ENCODE results near the gene ASB11. TPM values are rescaled to one million over a fixed set of nuclear protein-coding genes. Genes with fewer than 3 reads are reported as not detected.

Gene ASB11, protein sequence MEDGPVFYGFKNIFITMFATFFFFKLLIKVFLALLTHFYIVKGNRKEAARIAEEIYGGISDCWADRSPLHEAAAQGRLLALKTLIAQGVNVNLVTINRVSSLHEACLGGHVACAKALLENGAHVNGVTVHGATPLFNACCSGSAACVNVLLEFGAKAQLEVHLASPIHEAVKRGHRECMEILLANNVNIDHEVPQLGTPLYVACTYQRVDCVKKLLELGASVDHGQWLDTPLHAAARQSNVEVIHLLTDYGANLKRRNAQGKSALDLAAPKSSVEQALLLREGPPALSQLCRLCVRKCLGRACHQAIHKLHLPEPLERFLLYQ
- not detected in 5 replicates for total RNA-seq (2022; extraction: Qiagen RNA extraction; ENCODE audit: low read depth)

GRCh38 chrX:15315509-15315908 lies at the start of gene ASB11:
Gene ASB11, minus strand, starts transcription at chrX:15315640. Its CDS starts 35 bp downstream, at chrX:15315605.

DNA sequence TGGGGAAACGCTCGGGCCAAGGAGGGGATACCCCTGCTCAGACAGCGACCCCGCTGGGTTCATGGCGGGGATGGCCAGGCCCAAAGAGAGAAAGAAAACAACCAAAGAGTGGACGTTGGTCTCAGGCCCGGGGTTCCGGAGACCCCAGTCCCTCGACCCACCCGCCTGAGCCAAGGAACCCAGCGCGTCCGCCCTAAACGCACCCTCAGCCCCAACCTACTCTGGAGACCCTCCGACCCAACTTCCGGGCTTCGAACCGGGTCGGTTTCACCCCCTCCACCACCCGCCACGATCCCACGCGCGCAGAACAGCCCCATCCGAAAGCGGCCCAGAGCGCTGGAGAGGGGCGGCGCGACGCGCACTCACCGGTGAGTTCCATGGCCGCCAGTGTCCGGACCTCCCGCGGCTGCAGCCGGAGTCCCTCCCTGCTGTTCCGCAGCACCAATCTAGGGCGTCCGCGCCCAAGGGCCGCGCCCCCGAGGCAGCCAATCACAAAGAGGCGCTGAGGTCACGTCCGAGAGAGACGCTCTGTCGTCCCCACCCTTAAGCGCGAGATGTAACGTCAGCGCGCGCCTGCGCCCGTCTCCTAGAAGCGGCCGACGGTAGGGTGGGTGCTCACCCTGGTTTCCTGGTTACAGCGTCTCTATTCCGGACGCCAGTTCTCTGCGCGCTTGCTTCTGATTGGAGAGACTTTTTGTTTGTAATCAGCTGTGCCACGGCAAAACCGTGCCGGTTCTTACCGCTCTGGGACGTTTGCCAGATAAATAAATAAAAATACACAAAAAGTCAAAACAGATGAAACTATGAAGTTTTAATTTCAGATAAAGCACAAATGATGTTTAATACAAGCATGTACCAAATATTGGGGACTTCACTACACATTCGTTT lies 19.9 kb upstream of the ASB11 start, which contains the start of gene PIGA:
Gene PIGA, minus strand, starts transcription at position 389 of the 888 bp plus-strand sequence. CDS start 3,593 bp downstream, outside the sequence.

DNA sequence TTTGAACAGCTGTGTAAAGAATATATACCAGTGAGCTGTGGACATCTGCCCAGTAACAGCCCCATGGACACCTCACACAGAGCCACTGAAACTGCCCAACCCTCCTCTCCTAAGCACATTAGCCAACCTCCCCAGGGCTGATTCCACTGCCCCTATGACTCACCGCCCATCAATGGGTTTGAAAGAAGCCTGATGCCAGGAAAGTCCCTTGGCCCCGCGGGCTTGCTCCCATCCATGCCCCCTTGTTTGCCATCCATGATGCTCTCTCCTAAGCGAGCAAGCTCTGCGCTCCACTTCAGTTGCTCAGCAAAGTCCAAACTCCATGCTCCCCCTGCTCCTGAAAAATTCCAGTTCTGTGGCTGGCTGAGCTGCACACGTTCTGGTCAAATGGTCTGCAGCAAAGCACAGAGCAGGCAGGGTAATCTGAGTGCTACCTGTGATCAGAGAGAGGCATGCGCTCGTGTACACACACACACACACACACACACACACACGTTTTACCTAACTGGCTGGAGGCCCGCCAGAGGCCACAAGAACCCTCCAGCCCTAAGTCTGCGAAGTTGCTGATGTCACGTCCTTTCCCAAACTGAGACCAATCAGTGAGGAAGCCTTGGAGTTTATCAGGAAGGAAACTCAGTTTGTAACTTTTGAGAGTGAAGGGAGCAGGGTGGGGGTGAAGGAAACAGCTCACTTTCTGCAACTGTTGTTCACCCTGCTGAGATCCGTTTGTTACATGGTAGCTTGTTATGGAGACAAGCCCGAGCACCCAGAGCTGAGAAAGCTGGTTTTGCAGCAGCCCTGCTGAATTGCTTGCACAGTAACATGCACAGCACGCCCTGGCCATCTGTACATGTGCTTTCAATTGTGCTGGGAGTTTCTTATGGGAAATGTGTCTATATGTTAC lies 45.6 kb downstream of the ASB11 start, which contains the start of gene ASB9:
Gene ASB9, minus strand, starts transcription at position 466 of the 904 bp plus-strand sequence. Its CDS starts 209 bp downstream, at position 257.

Other genes with a start within 250 kb of the ASB11 start
- 18.9 to 22.0 TPM (median 20.7 TPM) in 5 replicates for gene ASB9, start 45.6 kb downstream of the ASB11 start, total RNA-seq (2022; extraction: Qiagen RNA extraction; ENCODE audit: low read depth)
- gene PIGA, start 19.9 kb upstream of the ASB11 start, total RNA-seq (2022; extraction: Qiagen RNA extraction; ENCODE audit: low read depth) = 5.9 to 9.6 TPM (median 8.1 TPM) in 5 replicates
- 0.27 to 0.42 TPM (median 0.29 TPM) in 5 replicates for gene VEGFD, start 68.8 kb upstream of the ASB11 start, total RNA-seq (2022; extraction: Qiagen RNA extraction; ENCODE audit: low read depth)
- gene PIR, start 177.7 kb upstream of the ASB11 start, total RNA-seq (2022; extraction: Qiagen RNA extraction; ENCODE audit: low read depth) = 50.6 to 59.2 TPM (median 55.9 TPM) in 5 replicates
- not detected in 5 replicates for gene BMX, start 185.2 kb upstream of the ASB11 start, total RNA-seq (2022; extraction: Qiagen RNA extraction; ENCODE audit: low read depth)

Measured in A549 treated with GW870086 at 1 μM for 4 hours (cell line).